ENCODE results near the gene PARD3B.
A peak's percentile ranks its signal among the peaks of the same experiment; 100 is the strongest.

PARD3B gene

GRCh38 chr2:204958371-204958770, 413.1 kb downstream of the PARD3B start:
- no peak for DNase-seq
- ATAC-seq, result no peak

GRCh38 chr2:204964414-204964813, 419.1 kb downstream of the PARD3B start:
- ATAC-seq (no peak), DNase-seq (no peak)

- no peak for DNase-seq
- no peak for ATAC-seq
These were observed 421.0 kb downstream of the PARD3B start for GRCh38 chr2:204966245-204966644.

- peak; percentile 14 for DNase-seq
- peak; percentile 52 for ATAC-seq
These were observed 422.1 kb downstream of the PARD3B start for GRCh38 chr2:204967199-204967960.

GRCh38 chr2:204971206-204971907, 426.1 kb downstream of the PARD3B start:
- ATAC-seq (peak; percentile 32), DNase-seq (no peak)

- ATAC-seq, result no peak
- no peak for DNase-seq
These were observed 426.9 kb downstream of the PARD3B start for GRCh38 chr2:204972161-204972560.

- ATAC-seq, result no peak
- DNase-seq, result no peak
These were observed 427.5 kb downstream of the PARD3B start for GRCh38 chr2:204972606-204973336.

GRCh38 chr2:204973616-204974015, 428.3 kb downstream of the PARD3B start:
- ATAC-seq (no peak), DNase-seq (no peak)

GRCh38 chr2:204974487-204974886, 429.2 kb downstream of the PARD3B start:
- DNase-seq (no peak), ATAC-seq (no peak)

- ATAC-seq (no peak), DNase-seq (no peak)
These were observed 432.6 kb downstream of the PARD3B start for GRCh38 chr2:204977914-204978313.

- ATAC-seq (no peak), DNase-seq (no peak)
These were observed 437.0 kb downstream of the PARD3B start for GRCh38 chr2:204982303-204982702.

GRCh38 chr2:204984518-204984917, 439.2 kb downstream of the PARD3B start:
- no peak for DNase-seq
- no peak for ATAC-seq

- ATAC-seq (no peak), DNase-seq (no peak)
These were observed 441.4 kb downstream of the PARD3B start for GRCh38 chr2:204986641-204987040.

GRCh38 chr2:204988836-204989235, 443.6 kb downstream of the PARD3B start:
- ATAC-seq (no peak), DNase-seq (no peak)

- ATAC-seq (no peak), DNase-seq (no peak)
These were observed 444.6 kb downstream of the PARD3B start for GRCh38 chr2:204989877-204990276.

- ATAC-seq, result no peak
- DNase-seq, result no peak
These were observed 456.2 kb downstream of the PARD3B start for GRCh38 chr2:205001300-205001966.

GRCh38 chr2:205002390-205002789, 457.1 kb downstream of the PARD3B start:
- peak; percentile 52 for ATAC-seq
- no peak for DNase-seq

- DNase-seq, result no peak
- ATAC-seq, result peak; percentile 72
These were observed 458.0 kb downstream of the PARD3B start for GRCh38 chr2:205003288-205003687.

- DNase-seq (no peak), ATAC-seq (no peak)
These were observed 464.9 kb downstream of the PARD3B start for GRCh38 chr2:205010196-205010595.

- no peak for ATAC-seq
- DNase-seq, result no peak
These were observed 465.8 kb downstream of the PARD3B start for GRCh38 chr2:205011031-205011430.

- ATAC-seq, result no peak
These were observed 467.7 kb downstream of the PARD3B start for GRCh38 chr2:205012961-205013360.

GRCh38 chr2:205013586-205013985, 468.3 kb downstream of the PARD3B start:
- ATAC-seq (no peak), DNase-seq (no peak)

More at GRCh38 chr2:205012961-205013360, 467.7 kb downstream of the PARD3B start:
- DNase-seq, result no peak

All from stimulated activated naive CD8-positive, alpha-beta T cell treated with anti-CD3 and anti-CD28 coated beads, Interleukin-15, Interleukin-2, amounts not matched to agents 100 U/mL and 50 U/mL, for 24 hours (primary cell).